ENCODE data around the gene KIF22. TPM values are rescaled to one million over a fixed set of nuclear protein-coding genes. Genes with fewer than 3 reads are reported as not detected.

The KIF22 gene
- total RNA-seq, 2 experiments from 2014 or later: 160 to 165 TPM

GRCh38 chr16:29848420-29849297, 58.1 kb downstream of the KIF22 start:
- POLR2A ChIA-PET: interaction anchor here (0.8 to 3.6 kb wide), 9 partner anchors 15 to 152 kb away, joined by 3 to 29 read pairs (median 4); partner anchors contain the start of genes CDIPT, MAZ, MVP and PAGR1
- H3K36me3 Mint-ChIP-seq (ENCODE audit: low read depth): peaks cover 4% of the 10 kb centered on the region
- intact Hi-C loops (cut with micrococcal nuclease): no loop called here
- H3K4me3 Mint-ChIP-seq: no peak overlapping the region
- no peak overlapping the region for H3K27ac Mint-ChIP-seq
- ATAC-seq (peak; percentile 96), DNase-seq (peak; percentile 86)
- TF ChIP-seq CTCF (IDR thresholded peaks at IDR 0.05): peak; percentile 93
- no peaks in the 10 kb centered on the region for H3K4me1 Mint-ChIP-seq (ENCODE audit: low read depth)
- H3K27me3 Mint-ChIP-seq: no peaks in the 10 kb centered on the region
- no peaks in the 10 kb centered on the region for H3K9me3 Mint-ChIP-seq
- CTCF ChIA-PET: interaction anchor here (0.6 to 5.6 kb wide), 61 partner anchors 8 to 232 kb away, joined by 3 to 95 read pairs (median 5); partner anchors contain the start of genes CDIPT, INO80E, KCTD13 and KIF22

- DNase-seq: no peak
- ChIA-PET CTCF (interaction anchor here (1.2 to 5.6 kb wide), 20 partner anchors 8 to 152 kb away, joined by 4 to 95 read pairs (median 11); partner anchors contain the start of genes CDIPT, KCTD13, MAZ and MVP), POLR2A (no interaction called here)
- no peaks in the 10 kb centered on the region for H3K27me3 Mint-ChIP-seq
- no peak overlapping the region for H3K4me3 Mint-ChIP-seq
- no peaks in the 10 kb centered on the region for H3K4me1 Mint-ChIP-seq (ENCODE audit: low read depth)
- no peaks in the 10 kb centered on the region for H3K9me3 Mint-ChIP-seq
- no peak overlapping the region for H3K27ac Mint-ChIP-seq
- intact Hi-C loops (cut with micrococcal nuclease): no loop called here
- ATAC-seq: no peak
- no peak for TF ChIP-seq CTCF (IDR thresholded peaks at IDR 0.05)
- peaks cover 4% of the 10 kb centered on the region for H3K36me3 Mint-ChIP-seq (ENCODE audit: low read depth)
These were observed 59.0 kb downstream of the KIF22 start for GRCh38 chr16:29849505-29849904.

- no peak for TF ChIP-seq CTCF (IDR thresholded peaks at IDR 0.05)
- no peak for ATAC-seq
- no peaks in the 10 kb centered on the region for H3K9me3 Mint-ChIP-seq
- H3K27ac Mint-ChIP-seq: no peak overlapping the region
- POLR2A ChIA-PET: no interaction called here
- intact Hi-C loops (cut with micrococcal nuclease): no loop called here
- no peaks in the 10 kb centered on the region for H3K4me1 Mint-ChIP-seq (ENCODE audit: low read depth)
- H3K27me3 Mint-ChIP-seq: no peaks in the 10 kb centered on the region
- H3K36me3 Mint-ChIP-seq (ENCODE audit: low read depth): peaks cover 1% of the 10 kb centered on the region
- CTCF ChIA-PET: interaction anchor here (0.7 to 1.0 kb wide), 2 partner anchors 33 to 150 kb away, joined by 3 to 4 read pairs; no protein-coding TSS in a partner anchor
- no peak for DNase-seq
- H3K4me3 Mint-ChIP-seq: no peak overlapping the region
These were observed 60.4 kb downstream of the KIF22 start for GRCh38 chr16:29850998-29851397.

- ChIA-PET POLR2A (interaction anchor here (0.8 to 1.3 kb wide), 2 partner anchors 62 to 259 kb away, joined by 3 read pairs; partner anchors contain the start of gene KIF22), CTCF (interaction anchor here (0.8 to 1.6 kb wide), 3 partner anchors 9 to 154 kb away, joined by 3 to 5 read pairs (median 3); no protein-coding TSS in a partner anchor)
- Mint-ChIP-seq H3K4me3 (no peak overlapping the region), H3K27me3 (no peaks in the 10 kb centered on the region), H3K4me1 (ENCODE audit: low read depth) (no peaks in the 10 kb centered on the region), H3K36me3 (ENCODE audit: low read depth) (no peaks in the 10 kb centered on the region), H3K9me3 (no peaks in the 10 kb centered on the region), H3K27ac (no peak overlapping the region)
- ATAC-seq: no peak
- intact Hi-C loops (cut with micrococcal nuclease): no loop called here
- DNase-seq: no peak
- TF ChIP-seq CTCF (IDR thresholded peaks at IDR 0.05): no peak
These were observed 62.1 kb downstream of the KIF22 start for GRCh38 chr16:29852654-29853053.

Data from activated CD8-positive, alpha-beta T cell treated with anti-CD3 and anti-CD28 coated beads for 36 hours (primary cell).